ENCODE results near the gene CAMK2B.
A peak's percentile ranks its signal among the peaks of the same experiment; 100 is the strongest.

The CAMK2B gene

DNA sequence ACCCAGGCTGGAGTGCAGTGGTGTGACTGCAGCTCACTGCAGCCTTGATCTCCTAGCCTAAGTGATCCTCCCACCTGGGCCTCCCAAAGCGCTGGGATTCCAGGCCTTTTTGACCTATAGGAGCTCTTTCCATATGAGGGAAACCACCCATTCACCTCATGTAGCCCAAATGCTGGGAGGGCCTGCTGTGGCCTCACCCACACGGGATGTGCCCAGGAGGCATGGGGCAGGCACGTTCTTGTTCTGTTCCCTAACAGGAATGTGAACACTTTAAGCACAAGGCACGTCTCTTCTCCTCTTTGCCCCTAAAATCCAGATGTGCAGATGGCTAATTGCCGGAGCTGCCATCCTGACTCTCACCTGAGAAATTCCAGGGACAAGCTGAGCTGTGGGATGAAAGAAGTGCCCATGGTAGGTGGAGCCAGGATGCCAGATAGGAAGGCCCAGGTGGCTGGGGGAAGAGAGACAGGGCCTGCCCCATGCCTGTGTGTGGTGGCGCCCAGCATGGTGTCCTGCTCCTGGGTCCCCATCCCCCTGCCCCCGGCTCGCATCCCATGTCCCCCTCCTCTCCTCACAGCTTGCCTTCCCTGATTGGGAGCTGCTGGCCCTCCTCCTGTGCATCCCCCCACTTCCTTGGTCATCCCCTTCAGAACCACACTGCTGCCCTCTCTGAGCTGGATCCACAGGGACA, 17.3 kb downstream of the CAMK2B start:
- no peak for DNase-seq

GRCh38 chr7:44307301-44307900, 18.0 kb downstream of the CAMK2B start:
- DNase-seq, result no peak

- DNase-seq, result no peak
Observed at GRCh38 chr7:44306606-44307005, 18.8 kb downstream of the CAMK2B start.

- DNase-seq, result no peak
Observed at GRCh38 chr7:44305564-44306507, 19.6 kb downstream of the CAMK2B start.

GRCh38 chr7:44294325-44295069, 30.9 kb downstream of the CAMK2B start:
- peak; percentile 8 for DNase-seq

DNA sequence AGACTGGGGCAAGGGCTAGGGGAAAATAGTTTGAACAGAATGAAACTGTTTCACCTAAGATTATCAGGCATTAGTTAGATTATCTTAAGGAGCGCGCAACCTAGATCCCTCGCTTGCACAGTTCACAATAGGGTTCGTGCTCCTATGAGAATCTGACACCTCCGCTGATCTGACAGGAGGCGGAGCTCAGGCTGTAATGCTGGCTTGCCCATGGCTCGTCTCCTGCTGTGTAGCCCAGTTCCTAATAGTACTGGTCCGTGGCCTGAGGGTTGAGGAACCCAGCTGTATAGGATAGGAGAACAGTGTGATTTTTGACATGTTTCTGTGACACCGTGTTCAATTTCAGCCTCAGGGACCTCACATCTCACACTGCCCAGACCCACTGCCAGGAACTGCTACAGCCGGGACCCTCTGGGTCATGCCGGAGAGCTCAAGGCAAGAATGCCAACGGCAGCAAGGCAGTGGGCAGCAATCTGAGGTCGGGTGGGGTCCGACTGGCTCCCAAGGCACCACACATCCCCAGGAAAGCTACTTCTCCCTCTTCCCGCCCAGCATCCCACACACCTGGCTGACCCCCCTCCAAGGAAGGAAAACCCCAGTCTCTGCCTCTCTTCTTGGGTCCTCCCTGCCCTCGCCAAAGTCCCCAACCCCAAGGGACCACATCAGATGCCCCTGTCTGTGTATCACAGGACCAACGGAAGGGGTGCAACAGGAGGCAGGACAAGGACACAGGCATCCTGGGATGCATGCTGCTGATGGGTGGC, 31.7 kb downstream of the CAMK2B start:
- DNase-seq, result no peak

DNA sequence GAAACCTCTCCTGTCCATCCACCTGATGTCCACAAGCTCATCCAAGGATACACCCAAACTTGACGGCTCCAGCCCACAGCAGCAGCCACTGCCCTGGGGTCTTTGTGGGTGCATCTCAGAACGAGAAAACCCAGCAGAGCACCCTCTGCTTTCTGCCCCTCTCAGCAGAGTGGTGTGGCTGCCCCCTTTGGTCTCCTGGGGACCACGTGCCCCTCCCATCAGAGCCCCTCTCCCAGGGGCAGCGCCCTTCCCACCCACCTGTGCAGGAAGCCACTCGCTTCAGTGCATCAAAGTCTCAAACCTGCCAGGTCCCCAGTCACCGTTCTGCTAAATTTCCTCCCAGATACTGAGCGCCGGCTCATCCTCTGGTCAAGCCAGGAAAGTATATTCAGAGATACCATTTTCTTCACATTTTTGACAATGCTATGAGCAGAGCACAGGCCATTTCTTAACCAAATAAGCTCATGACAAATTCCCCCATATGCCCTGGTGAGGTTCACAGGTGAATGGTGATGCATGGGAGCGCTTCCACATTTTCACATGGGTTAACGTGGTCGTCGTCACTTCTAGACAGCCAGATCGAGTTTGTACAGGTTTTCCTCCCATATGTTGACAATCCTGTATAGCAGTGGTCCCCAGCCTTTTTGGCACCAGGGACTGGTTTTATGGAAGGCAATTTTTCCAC, 32.4 kb downstream of the CAMK2B start:
- DNase-seq, result peak; percentile 5

- no peak for DNase-seq
Observed at GRCh38 chr7:44292420-44292817, 33.0 kb downstream of the CAMK2B start.

DNA sequence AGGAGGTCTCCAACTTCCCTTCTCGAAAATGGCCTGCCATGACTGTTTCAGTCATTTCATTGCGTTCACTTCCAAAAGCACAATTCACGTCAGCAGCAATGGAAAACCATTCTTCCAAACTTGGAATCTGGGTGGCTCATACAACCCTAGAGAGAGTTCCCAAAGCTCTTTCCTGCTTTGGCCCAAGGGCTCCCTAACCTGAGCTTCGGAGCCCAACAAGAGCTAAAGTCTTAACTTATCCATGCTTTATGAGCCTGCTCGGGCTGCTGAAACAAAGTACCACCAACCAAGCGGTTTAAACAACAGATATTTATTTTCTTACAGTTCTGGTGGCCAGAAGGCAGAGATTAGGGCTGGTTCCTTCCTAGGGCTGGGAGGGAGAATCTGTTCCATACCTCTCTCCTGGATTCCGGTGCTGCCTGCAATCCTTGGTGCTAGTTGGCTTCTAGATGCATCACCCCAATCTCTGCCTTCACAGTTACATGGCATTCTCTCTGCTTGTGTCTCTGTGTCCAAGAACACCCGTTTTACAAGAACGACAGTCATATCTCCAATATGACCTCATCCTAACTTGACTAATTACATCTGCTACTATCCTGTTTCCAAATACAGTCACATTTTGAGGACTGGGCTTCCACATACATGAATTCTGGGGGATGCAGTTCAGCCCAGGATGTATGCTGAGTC, 33.5 kb downstream of the CAMK2B start:
- no peak for DNase-seq

- peak; percentile 12 for DNase-seq
Observed at GRCh38 chr7:44291066-44291732, 34.2 kb downstream of the CAMK2B start.

DNA sequence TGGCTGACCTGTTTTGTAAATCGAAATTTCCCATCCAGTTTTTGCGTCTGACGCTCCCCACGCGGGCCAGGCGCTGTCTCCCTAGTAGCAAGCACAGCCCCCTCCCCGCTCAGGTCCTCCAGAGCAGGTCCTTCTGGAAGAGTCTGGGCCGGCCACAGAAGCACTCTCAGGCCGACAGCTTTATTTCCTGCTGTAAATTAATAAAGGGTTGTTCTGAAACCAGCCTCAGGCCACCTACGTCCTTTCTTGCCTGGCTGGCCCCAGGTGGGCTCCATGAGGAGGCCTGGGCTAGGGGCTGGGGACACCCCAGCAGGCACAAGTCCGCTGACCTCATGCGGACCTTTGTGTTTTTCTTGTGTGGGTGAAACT, 35.2 kb downstream of the CAMK2B start:
- DNase-seq, result peak; percentile 10

DNA sequence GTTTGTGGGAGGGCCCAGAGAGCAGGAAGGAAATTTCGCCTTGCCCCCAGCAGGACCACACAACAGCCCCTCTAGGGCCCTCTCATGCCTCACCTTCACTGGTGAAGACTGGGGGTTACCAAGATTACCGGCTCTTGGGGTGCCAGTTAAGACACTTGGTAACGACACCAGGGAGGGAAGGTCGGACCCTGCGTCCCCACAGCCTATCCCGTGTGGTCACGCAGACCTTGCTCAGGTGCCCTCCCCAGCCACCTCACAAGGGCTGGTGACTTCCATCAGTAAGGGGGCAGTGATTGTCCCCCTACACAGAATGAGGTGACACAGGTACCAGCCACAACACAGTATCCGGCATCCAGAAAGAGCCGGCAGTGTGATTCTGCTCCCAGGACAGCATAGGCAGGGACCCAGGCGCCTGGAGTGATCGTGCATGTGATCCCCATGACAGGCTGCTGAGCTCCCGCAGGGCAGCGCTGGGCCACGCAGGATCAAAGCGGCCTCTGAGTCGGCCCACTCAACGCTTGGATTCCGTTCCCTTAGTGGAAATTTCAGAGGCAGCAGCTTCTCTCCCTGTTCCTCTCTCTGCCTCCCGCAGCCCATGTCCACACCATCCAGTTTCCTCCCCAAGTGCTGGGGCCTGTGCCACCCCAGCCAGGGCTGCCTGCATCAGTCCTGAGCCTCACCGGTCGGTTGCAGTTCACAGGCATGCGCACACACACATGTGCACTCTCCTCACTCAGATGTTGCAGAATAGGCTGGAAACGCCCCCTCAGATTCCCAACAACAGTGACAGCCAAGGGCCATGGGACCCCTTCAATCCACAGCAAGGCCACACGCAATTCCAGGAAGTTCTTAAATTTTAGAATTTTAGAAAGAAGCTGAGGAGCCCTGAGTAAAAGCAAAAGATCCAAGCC, 35.8 kb downstream of the CAMK2B start:
- peak; percentile 7 for DNase-seq

DNA sequence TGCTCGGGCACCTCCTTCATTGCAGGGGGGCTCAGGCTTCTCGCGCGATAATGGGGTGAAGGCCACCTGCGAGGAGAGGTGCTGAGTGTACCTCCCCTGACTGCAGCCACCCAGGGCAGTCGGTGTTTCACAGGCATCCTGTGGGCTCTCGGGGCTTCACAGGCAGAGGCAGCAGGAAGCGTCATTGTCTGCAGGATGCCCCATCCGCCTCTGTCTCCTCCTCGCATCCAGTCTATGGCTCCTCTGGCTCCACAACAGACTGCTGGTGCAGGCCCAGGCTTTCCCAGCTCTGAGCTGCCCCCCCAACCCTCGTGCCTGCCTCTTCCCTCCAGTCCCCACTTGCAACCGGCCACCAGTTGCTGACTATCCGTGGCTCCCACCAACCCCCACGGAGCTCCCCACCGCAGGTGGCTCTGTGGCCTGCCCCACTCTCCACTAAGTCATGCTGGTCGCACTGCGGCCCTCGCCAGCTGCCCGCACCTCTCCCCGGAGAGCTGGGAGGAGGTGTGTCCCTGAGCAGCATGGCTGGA, 36.5 kb downstream of the CAMK2B start:
- DNase-seq, result peak; percentile 8

- peak; percentile 15 for DNase-seq
Observed at GRCh38 chr7:44288381-44288685, 37.1 kb downstream of the CAMK2B start.

DNA sequence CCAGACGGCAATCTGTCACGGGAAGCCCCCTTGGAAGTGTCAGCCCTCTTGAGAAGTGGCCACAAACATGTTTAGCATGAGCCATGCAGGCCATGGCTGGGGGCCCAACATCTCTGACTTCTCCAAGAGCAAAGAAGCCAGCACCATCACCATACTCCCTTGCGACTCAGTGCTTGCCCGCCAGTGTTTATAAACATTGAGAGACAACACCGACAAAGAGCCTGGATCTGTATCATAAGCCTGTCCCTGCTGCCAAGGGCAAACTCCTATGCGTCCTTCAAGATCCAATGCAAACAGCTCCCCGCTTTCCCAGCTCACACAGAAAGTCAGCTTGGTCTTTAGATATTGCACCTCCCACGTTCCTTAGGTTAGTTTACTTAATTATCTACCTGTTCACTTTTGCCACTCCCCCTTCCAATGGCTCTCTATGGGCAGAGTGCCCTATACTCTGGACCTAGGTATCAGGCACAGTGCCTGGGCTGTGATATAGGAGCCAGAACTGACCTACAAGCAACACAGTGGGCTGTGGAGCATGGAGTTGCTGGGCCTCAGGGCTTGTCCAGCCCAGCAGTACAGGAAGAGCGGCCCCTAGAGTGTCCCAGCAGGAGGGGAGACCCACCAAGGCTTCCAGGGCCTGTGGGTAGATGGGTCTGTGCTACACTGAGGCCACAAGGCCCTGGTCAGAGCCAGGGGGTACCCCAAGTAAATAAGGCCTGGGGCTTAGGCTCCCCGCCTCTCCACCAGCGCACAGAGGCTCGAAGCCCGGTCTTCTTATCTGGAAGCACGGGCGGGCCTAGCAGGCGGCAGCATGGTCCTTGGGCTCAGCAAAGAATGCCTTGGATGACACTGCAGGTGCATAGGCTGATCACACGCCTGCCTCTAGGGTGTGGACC, 37.7 kb downstream of the CAMK2B start:
- no peak for DNase-seq

- DNase-seq, result peak; percentile 16
Observed at GRCh38 chr7:44286618-44287487, 38.5 kb downstream of the CAMK2B start.

DNA sequence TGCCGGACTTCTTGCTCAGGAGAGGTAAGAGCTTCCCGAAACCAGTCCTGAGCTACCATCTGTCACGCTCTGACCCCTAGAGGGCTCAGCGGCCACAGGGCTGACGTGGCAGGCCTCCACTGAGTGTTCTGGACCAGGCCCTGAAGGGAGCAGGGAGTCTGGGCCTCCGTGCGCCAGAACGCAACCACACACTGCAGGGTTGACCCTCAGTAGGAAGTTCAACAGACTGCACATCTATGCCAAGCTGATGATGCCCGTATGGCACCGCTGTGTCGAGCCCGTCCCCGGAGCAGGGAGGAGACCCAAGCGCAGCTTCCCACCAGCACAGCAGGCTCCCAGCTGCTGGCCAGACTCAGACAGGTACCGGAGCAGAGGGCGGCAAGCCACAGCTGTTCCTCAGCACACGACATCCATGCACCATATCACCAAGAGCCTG, 39.2 kb downstream of the CAMK2B start:
- DNase-seq, result peak; percentile 16
